Spleen (tissue), 7 donors: ENCODE data around the gene RINL.

ENCODE experiments used
- POLR2AphosphoS5 ChIP-seq, 3 donors: sonication (generic); formaldehyde crosslinking; IDR thresholded peaks; one replicate each; pipeline ENCODE4 v1.5.1; 2017; ENCODE audit warnings: antibody characterized with exemption in 3 of 3
- TF ChIP-seq, protein P1 (sequence below), 11 experiments: fragments of 200-600 bp in 7 of 11; fragments of 450-650 bp in 4 of 11; sonication (generic) in 4 of 11; IDR thresholded peaks in 8 of 11; conservative IDR thresholded peaks in 3 of 11; 1 replicate in 7 of 11; 2 replicates in 4 of 11; pipeline versions ENCODE4 v1.4.0 to v1.8.0; 2016 to 2021; ENCODE audit warnings: antibody characterized with exemption in 11 of 11, inconsistent platforms in 4 of 11, mild to moderate bottlenecking in 1 of 11
- donor health status: DM: no; HTN: no; CAD: no; lungs with moderate emphysema.
- donor health status: DM: no; HTN: no; CAD: no.
- donor health status: DM: no; HTN: no; CAD: no.

GRCh38 chr19:38920602-38921419, 42.7 kb upstream of the RINL start:
- TF ChIP-seq, protein P1, sequence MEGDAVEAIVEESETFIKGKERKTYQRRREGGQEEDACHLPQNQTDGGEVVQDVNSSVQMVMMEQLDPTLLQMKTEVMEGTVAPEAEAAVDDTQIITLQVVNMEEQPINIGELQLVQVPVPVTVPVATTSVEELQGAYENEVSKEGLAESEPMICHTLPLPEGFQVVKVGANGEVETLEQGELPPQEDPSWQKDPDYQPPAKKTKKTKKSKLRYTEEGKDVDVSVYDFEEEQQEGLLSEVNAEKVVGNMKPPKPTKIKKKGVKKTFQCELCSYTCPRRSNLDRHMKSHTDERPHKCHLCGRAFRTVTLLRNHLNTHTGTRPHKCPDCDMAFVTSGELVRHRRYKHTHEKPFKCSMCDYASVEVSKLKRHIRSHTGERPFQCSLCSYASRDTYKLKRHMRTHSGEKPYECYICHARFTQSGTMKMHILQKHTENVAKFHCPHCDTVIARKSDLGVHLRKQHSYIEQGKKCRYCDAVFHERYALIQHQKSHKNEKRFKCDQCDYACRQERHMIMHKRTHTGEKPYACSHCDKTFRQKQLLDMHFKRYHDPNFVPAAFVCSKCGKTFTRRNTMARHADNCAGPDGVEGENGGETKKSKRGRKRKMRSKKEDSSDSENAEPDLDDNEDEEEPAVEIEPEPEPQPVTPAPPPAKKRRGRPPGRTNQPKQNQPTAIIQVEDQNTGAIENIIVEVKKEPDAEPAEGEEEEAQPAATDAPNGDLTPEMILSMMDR (IDR thresholded peaks at IDR 0.05 in 8 of 11, conservative IDR thresholded peaks at IDR 0.05 in 3 of 11), result no peak
- TF ChIP-seq POLR2AphosphoS5 (IDR thresholded peaks at IDR 0.05), result no peak
